ENCODE results near the gene CHST12. TPM values are rescaled to one million over a fixed set of nuclear protein-coding genes. Genes with fewer than 3 reads are reported as not detected.

The CHST12 gene
- total and polyA plus RNA-seq, 2 donors, result 3.6 to 29.6 TPM

- H3K36me3 ChIP-seq (ENCODE audit: insufficient read depth), result no peaks in the 10 kb centered on the region
- H3K4me3 ChIP-seq (ENCODE audit: low read depth, low read length), result no peak overlapping the region
- no peak for DNase-seq (ENCODE audit: extremely low spot score)
- 79% methylated on average over 10 of the region's 10 CpGs for WGBS
- H3K4me1 ChIP-seq (ENCODE audit: insufficient read depth), result no peaks in the 10 kb centered on the region
- H3K27ac ChIP-seq (ENCODE audit: low read depth), result no peak overlapping the region
These were observed 79.5 kb downstream of the CHST12 start for GRCh38 chr7:2482725-2483451.

DNA sequence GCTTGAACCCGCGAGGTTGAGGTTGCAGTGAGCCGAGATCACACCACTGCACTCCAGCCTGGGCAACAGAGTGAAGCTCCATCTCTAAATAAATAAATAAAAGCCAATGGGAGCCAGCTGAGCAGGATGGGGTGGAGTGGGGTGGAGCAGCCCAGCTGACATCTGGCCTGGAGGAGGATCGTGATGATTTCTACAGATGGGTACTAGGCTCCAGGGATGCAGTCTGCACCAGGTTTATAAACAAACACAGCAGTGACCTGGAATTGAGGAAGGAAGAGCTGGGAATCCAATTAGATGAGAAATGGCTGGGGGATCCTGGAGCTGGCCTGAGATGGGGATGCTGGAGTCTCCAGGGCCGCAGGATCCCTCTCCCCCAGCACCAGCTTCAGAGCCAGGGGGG is 80.1 kb downstream of the CHST12 start:
- Histone ChIP-seq H3K36me3 (ENCODE audit: insufficient read depth) (no peaks in the 10 kb centered on the region), H3K27ac (ENCODE audit: low read depth) (no peak overlapping the region), H3K4me1 (ENCODE audit: insufficient read depth) (no peaks in the 10 kb centered on the region), H3K4me3 (ENCODE audit: low read depth, low read length) (no peak overlapping the region)
- WGBS, result 65% methylated on average over 5 of the region's 5 CpGs
- DNase-seq (ENCODE audit: extremely low spot score), result no peak

DNA sequence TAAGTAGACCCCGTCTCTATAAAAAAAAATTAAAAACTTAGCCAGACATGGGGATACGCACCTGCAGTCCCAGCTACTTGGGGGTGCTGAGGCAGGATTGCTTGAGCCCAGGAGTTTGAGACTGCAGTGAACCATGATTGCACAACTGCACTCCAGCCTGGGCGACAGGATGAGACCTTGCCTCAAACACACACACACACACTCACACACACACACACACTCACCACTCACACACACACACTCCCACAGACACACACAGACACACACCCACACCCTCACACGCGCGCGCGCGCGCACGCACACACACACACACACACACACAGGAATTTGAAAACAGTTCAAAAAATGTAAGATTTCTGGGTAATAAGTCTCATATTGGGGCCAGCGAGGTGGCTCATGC is 81.5 kb downstream of the CHST12 start:
- WGBS, result 80% methylated on average over 12 of the region's 12 CpGs

GRCh38 chr7:2487586-2488271 is 84.3 kb downstream of the CHST12 start:
- no peak overlapping the region for H3K4me3 ChIP-seq (ENCODE audit: low read depth, low read length)
- no peaks in the 10 kb centered on the region for H3K36me3 ChIP-seq (ENCODE audit: insufficient read depth)
- 33% methylated on average over 14 of the region's 14 CpGs for WGBS
- no peak for DNase-seq (ENCODE audit: extremely low spot score)
- H3K27ac ChIP-seq (ENCODE audit: low read depth), result no peak overlapping the region
- H3K4me1 ChIP-seq (ENCODE audit: insufficient read depth), result no peaks in the 10 kb centered on the region

More for the DNA sequence above, 81.5 kb downstream of the CHST12 start:
- Histone ChIP-seq H3K36me3 (ENCODE audit: insufficient read depth) (no peaks in the 10 kb centered on the region), H3K4me3 (ENCODE audit: low read depth, low read length) (no peak overlapping the region), H3K27ac (ENCODE audit: low read depth) (no peak overlapping the region), H3K4me1 (ENCODE audit: insufficient read depth) (no peaks in the 10 kb centered on the region)
- no peak for DNase-seq (ENCODE audit: extremely low spot score)

- no peak overlapping the region for H3K4me3 ChIP-seq (ENCODE audit: low read depth, low read length)
- no peak for DNase-seq (ENCODE audit: extremely low spot score)
- WGBS, result 59% methylated on average over 8 of the region's 8 CpGs
- no peaks in the 10 kb centered on the region for H3K4me1 ChIP-seq (ENCODE audit: insufficient read depth)
- no peak overlapping the region for H3K27ac ChIP-seq (ENCODE audit: low read depth)
- H3K36me3 ChIP-seq (ENCODE audit: insufficient read depth), result no peaks in the 10 kb centered on the region
These were observed 84.8 kb downstream of the CHST12 start for GRCh38 chr7:2488272-2488645.

DNA sequence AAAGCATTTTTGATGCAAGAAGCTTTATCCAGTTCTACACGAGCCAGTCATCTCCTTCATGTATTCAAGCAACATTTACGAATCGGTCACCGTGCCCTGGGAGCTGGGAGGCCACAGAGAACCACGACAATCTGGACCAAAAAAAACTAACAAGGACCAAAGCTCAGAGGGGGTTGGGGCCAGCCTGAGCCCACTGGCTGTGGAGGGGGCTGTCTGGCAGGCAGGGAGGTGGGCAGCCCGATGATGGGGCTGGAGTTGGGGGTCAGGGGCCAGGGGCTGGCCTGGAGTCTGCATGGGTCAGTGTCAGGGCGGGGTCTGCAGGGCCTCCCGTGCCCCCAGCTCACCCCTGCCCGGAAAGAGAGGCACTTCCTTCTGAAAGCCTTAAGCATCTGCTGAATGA is 85.3 kb downstream of the CHST12 start:
- no peak overlapping the region for H3K4me3 ChIP-seq (ENCODE audit: low read depth, low read length)
- H3K27ac ChIP-seq (ENCODE audit: low read depth), result no peak overlapping the region
- no peaks in the 10 kb centered on the region for H3K4me1 ChIP-seq (ENCODE audit: insufficient read depth)
- no peaks in the 10 kb centered on the region for H3K36me3 ChIP-seq (ENCODE audit: insufficient read depth)
- WGBS, result 46% methylated on average over 9 of the region's 9 CpGs
- DNase-seq (ENCODE audit: extremely low spot score), result no peak

GRCh38 chr7:2490181-2490651 is 86.8 kb downstream of the CHST12 start:
- Histone ChIP-seq H3K4me1 (ENCODE audit: insufficient read depth) (no peaks in the 10 kb centered on the region), H3K4me3 (ENCODE audit: low read depth, low read length) (no peak overlapping the region), H3K27ac (ENCODE audit: low read depth) (no peak overlapping the region), H3K36me3 (ENCODE audit: insufficient read depth) (no peaks in the 10 kb centered on the region)
- WGBS, result 60% methylated on average over 13 of the region's 13 CpGs
- no peak for DNase-seq (ENCODE audit: extremely low spot score)

GRCh38 chr7:2492038-2492437 is 88.6 kb downstream of the CHST12 start:
- DNase-seq (ENCODE audit: extremely low spot score), result no peak
- no peak overlapping the region for H3K27ac ChIP-seq (ENCODE audit: low read depth)
- 96% methylated on average over 2 of the region's 2 CpGs for WGBS
- no peaks in the 10 kb centered on the region for H3K36me3 ChIP-seq (ENCODE audit: insufficient read depth)
- no peak overlapping the region for H3K4me3 ChIP-seq (ENCODE audit: low read depth, low read length)
- H3K4me1 ChIP-seq (ENCODE audit: insufficient read depth), result no peaks in the 10 kb centered on the region

DNA sequence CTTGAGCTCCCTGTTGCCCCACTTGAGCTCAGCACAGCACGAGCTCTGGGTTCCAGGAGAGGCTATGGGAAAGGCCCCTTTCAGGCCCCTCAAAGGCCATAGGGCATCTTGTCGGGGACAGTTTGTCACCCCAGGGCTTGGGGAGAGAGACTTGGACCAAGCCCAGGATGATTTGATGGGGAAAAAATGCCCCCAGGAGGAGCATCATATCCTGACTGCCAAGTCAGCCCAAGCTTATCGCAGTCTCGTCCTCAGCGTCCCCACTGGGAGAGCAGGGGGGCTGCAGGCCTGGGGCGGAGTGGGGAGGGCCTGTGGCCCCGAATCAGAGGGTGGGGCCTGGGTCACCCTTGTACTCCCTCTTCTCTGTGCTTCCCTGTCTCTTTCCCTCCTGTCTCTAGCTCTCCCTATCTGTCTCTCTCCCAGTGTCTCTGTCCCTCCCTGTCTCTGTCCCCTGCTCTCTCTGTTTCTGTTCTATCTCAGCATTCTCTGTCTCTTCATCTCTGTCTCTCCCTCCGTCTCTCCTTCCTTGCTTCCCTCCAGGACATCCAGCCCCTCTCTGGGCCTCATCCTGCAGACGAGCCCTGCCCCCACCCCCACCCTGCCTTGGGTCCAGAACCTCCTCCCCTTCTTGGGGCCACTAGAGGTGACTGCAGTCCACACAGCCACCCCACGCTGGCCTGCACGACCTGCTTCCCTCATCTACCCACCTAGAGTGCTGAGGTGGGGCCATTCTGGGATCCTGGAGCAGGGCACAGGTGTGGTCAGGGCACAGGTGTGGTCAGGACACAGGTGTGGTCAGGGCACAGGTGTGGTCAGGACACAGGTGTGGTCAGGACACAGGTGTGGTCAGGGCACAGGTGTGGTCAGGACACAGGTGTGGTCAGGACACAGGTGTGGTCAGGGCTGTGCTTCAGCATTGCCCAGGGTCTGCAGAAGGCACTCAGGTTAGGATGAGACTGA is 90.1 kb downstream of the CHST12 start:
- H3K4me3 ChIP-seq (ENCODE audit: low read depth, low read length), result no peak overlapping the region
- WGBS, result 32% methylated on average over 10 of the region's 11 CpGs
- no peak overlapping the region for H3K27ac ChIP-seq (ENCODE audit: low read depth)
- no peaks in the 10 kb centered on the region for H3K36me3 ChIP-seq (ENCODE audit: insufficient read depth)
- DNase-seq (ENCODE audit: extremely low spot score), result no peak
- H3K4me1 ChIP-seq (ENCODE audit: insufficient read depth), result no peaks in the 10 kb centered on the region

DNA sequence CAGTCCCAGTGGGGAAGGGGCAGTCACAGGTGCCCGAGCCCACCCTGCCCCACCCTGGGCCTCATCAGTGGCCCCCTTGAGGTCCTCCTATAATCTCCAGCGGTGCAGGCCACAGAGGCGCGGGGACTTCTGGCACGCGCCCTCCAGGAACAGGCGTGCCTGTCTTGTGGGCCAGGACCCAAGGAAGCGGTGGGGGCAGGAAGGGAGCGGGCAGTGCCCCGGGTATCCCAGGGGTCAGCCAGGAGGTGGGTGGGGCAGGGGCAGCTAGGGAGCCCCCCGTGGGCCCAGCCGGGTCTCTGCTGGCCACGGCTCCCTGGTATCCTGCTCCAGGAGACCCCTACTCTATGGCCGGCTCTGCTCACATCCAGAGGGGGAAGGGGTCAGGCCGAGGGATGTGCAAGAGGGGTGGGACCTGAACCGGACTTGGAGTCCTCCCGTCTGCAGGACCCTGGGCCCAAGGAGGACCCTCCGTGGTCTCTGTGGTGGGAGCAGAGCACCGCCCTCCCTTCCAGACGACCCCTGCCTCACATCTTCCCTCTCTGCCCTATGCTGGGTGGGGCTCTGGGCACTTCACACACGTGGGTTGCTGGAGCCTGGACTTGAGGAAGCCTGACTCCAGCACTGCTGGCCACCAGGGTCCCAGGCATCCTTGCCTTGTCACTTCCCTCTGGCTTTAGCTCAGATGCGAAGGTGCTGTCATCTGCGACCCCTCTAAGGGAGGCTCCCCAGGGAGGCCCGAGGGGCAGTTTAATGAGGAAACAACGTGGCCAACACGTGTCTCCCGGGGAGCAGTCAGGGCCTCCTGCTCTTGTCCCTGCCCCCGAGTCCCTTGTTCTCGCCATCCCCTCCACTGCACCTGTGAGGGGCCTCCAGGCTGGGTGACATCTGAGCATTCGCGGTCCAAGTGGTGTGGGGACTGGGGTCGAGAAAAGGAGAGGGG is 91.0 kb downstream of the CHST12 start:
- no peak overlapping the region for H3K27ac ChIP-seq (ENCODE audit: low read depth)
- H3K4me1 ChIP-seq (ENCODE audit: insufficient read depth), result no peaks in the 10 kb centered on the region
- DNase-seq (ENCODE audit: extremely low spot score), result no peak
- no peaks in the 10 kb centered on the region for H3K36me3 ChIP-seq (ENCODE audit: insufficient read depth)
- no peak overlapping the region for H3K4me3 ChIP-seq (ENCODE audit: low read depth, low read length)
- 63% methylated on average over 32 of the region's 32 CpGs for WGBS

- Histone ChIP-seq H3K4me3 (ENCODE audit: low read depth, low read length) (no peak overlapping the region), H3K27ac (ENCODE audit: low read depth) (no peak overlapping the region), H3K4me1 (ENCODE audit: insufficient read depth) (no peaks in the 10 kb centered on the region), H3K36me3 (ENCODE audit: insufficient read depth) (no peaks in the 10 kb centered on the region)
- DNase-seq (ENCODE audit: extremely low spot score), result no peak
- WGBS, result 76% methylated on average over 25 of the region's 25 CpGs
These were observed 92.2 kb downstream of the CHST12 start for GRCh38 chr7:2495418-2496299.

DNA sequence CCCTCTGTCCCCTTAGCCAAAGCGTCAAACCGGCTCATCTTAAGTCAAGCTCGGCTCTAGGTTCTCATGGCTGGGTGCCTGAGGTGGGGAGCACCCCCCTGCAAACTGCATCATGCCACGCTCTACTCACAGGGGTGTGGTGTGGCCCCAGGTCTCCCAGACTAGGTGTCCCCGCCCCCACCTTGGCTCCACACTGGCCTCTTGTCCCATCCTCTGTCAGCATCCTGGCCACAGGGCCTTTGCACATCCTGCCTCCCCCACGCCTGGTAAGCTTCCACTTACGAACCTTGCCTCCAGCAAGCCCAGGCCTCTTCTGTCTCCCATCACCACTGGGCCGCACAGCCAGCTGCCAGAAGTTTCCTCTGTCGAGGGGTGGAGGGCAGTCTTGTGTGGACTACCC is 93.0 kb downstream of the CHST12 start:
- no peak overlapping the region for H3K4me3 ChIP-seq (ENCODE audit: low read depth, low read length)
- WGBS, result 86% methylated on average over 9 of the region's 9 CpGs

More for the DNA sequence above, 93.0 kb downstream of the CHST12 start:
- no peaks in the 10 kb centered on the region for H3K4me1 ChIP-seq (ENCODE audit: insufficient read depth)
- H3K27ac ChIP-seq (ENCODE audit: low read depth), result no peak overlapping the region
- H3K36me3 ChIP-seq (ENCODE audit: insufficient read depth), result no peaks in the 10 kb centered on the region
- DNase-seq (ENCODE audit: extremely low spot score), result no peak
